ENCODE measurements around the gene SPINK2. TPM values are rescaled to one million over a fixed set of nuclear protein-coding genes. Genes with fewer than 3 reads are reported as not detected.

Gene SPINK2
- total and polyA plus RNA-seq, 2 of the 4 experiments (the other 2 are of a cell fraction), result not detected

DNA sequence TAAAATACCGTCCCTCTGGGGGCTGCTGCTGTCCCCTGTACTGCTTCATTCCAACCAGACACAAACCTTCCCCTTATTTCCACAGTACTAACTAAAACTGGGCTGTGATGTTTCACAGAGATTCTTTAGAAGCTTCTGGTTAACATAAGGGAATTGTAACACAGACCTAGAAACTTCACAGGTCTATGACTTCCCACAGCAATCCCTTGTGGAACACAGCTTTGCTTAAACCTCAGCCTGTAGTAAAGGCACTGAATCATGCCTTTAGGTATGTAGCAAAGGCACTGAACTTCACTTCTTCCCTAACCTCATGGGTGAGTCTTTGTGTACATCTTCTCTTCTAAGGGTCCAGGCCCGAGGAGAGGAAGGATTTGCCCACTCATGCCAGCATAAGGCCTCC lies 49.4 kb downstream of the SPINK2 start:
- no peak overlapping the region for H4K5ac ChIP-seq (ENCODE audit: low read depth, low read length)
- H4K20me1 ChIP-seq (ENCODE audit: insufficient read depth, low read length), result no peaks in the 10 kb centered on the region
- H2BK120ac ChIP-seq (ENCODE audit: low read depth, low read length), result no peak overlapping the region
- DNase-seq (peak; percentile 45), ATAC-seq (ENCODE audit: low read depth) (peak; percentile 56; the same call in 1 of the 2 replicates)
- H3K27me3 ChIP-seq (ENCODE audit: control insufficient read depth, insufficient read depth, low read length), result peaks cover 2% of the 10 kb centered on the region; the same call in 1 of the 2 replicates
- CTCF ChIA-PET, result no interaction called here
- H2BK5ac ChIP-seq (ENCODE audit: low read depth, low read length, poor library complexity, severe bottlenecking), result no peak overlapping the region
- WGBS, 2 experiments (ENCODE audit: extremely low coverage in 2 of 2, insufficient read length in 1 of 2), result no CpG with 5 or more reads among the region's 2 CpGs
- H3K9ac ChIP-seq (ENCODE audit: low read depth, low read length), result no peak overlapping the region
- no peak overlapping the region for H3K4ac ChIP-seq (ENCODE audit: low read depth, low read length)
- no peaks in the 10 kb centered on the region for H3K79me1 ChIP-seq (ENCODE audit: low read depth in 1 of 2, low read length in 2 of 2)
- no peaks in the 10 kb centered on the region for H3K36me3 ChIP-seq (ENCODE audit: control insufficient read depth, insufficient read depth, low read length)
- H3K9me1 ChIP-seq (ENCODE audit: insufficient read depth, low read length), result 0 out of 2 replicates have a peak, but pooled peaks cover 2% of the 10 kb centered on the region
- intact Hi-C loops (cut with micrococcal nuclease), result no loop called here
- peaks cover 2% of the 10 kb centered on the region; the same call in 1 of the 2 replicates for H3K4me1 ChIP-seq (ENCODE audit: control insufficient read depth, insufficient read depth, low read length)
- no peak overlapping the region for H4K91ac ChIP-seq (ENCODE audit: insufficient read depth, low read depth, low read length)
- no TSS peak for BruUV-seq (replicated peaks)
- H2AK5ac ChIP-seq (ENCODE audit: low read depth, low read length), result no peak overlapping the region
- 0 out of 2 replicates have a peak overlapping the region, but pooled peaks have one; percentile 2 for H3K14ac ChIP-seq (replicated peaks; ENCODE audit: low read depth, low read length)
- H3K27ac ChIP-seq (ENCODE audit: insufficient read depth, low read length), result no peak overlapping the region
- H3K56ac ChIP-seq (ENCODE audit: extremely low read depth, insufficient read depth, low read length), result no peak overlapping the region
- no peaks in the 10 kb centered on the region for H3K9me3 ChIP-seq (ENCODE audit: control insufficient read depth, insufficient read depth, low read length)
- in situ Hi-C loops (cut with MboI; ENCODE audit: low sequenced_read_pairs), result loop anchor here (25.0 kb wide), 1 partner anchor 90 kb away; no protein-coding TSS in a partner anchor
- no peak overlapping the region for H3K4me2 ChIP-seq (ENCODE audit: low read depth, low read length)
- H2BK20ac ChIP-seq (ENCODE audit: low read depth, low read length), result no peak overlapping the region
- no peak for TF ChIP-seq MAFK (IDR thresholded peaks at IDR 0.05; ENCODE audit: low read depth, low read length)
- no peak for TF ChIP-seq USF2 (IDR thresholded peaks at IDR 0.05; ENCODE audit: low read depth, low read length)
- no peak for TF ChIP-seq ELK1 (IDR thresholded peaks at IDR 0.05; ENCODE audit: borderline replicate concordance, low read depth, low read length)
- TF ChIP-seq SMC3 (IDR thresholded peaks at IDR 0.05; ENCODE audit: low read depth, low read length), result no peak
- no peak for TF ChIP-seq POLR2A (IDR thresholded peaks at IDR 0.05; ENCODE audit: low read depth, low read length)
- TF ChIP-seq MXI1 (IDR thresholded peaks at IDR 0.05; ENCODE audit: borderline replicate concordance, low read depth, low read length), result no peak
- no peak for TF ChIP-seq FOS (IDR thresholded peaks at IDR 0.05; ENCODE audit: low read depth, low read length)
- no peak for TF ChIP-seq NFE2L2 (IDR thresholded peaks at IDR 0.05; ENCODE audit: low read depth, low read length)
- TF ChIP-seq RAD21 (IDR thresholded peaks at IDR 0.05; ENCODE audit: low read length), result no peak
- TF ChIP-seq, protein P1, sequence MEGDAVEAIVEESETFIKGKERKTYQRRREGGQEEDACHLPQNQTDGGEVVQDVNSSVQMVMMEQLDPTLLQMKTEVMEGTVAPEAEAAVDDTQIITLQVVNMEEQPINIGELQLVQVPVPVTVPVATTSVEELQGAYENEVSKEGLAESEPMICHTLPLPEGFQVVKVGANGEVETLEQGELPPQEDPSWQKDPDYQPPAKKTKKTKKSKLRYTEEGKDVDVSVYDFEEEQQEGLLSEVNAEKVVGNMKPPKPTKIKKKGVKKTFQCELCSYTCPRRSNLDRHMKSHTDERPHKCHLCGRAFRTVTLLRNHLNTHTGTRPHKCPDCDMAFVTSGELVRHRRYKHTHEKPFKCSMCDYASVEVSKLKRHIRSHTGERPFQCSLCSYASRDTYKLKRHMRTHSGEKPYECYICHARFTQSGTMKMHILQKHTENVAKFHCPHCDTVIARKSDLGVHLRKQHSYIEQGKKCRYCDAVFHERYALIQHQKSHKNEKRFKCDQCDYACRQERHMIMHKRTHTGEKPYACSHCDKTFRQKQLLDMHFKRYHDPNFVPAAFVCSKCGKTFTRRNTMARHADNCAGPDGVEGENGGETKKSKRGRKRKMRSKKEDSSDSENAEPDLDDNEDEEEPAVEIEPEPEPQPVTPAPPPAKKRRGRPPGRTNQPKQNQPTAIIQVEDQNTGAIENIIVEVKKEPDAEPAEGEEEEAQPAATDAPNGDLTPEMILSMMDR (conservative IDR thresholded peaks at IDR 0.05; ENCODE audit: low read depth, low read length), result no peak
- TF ChIP-seq MAZ (IDR thresholded peaks at IDR 0.05; ENCODE audit: borderline replicate concordance, low read depth, low read length), result no peak
- 0 out of 2 replicates have a peak overlapping the region, but pooled peaks have one; percentile 56 for H3K23ac ChIP-seq (ENCODE audit: low read depth, low read length)
- H2AK9ac ChIP-seq (replicated peaks; ENCODE audit: low read depth, low read length, poor library complexity), result no peak overlapping the region
- peak overlapping the region; percentile 8 for H2AFZ ChIP-seq (replicated peaks; ENCODE audit: low read length, poor library complexity)
- dilution Hi-C loops (cut with HindIII; ENCODE audit: low sequenced_read_pairs, unreplicated experiment), result no loop called here
- no peak overlapping the region for H3K18ac ChIP-seq (ENCODE audit: low read depth, low read length)
- POLR2A ChIA-PET (ENCODE audit: unreplicated experiment), result no interaction called here
- no peak overlapping the region for H4K8ac ChIP-seq (ENCODE audit: low read depth in 2 of 2, low read length in 2 of 2)
- H2BK15ac ChIP-seq (ENCODE audit: low read depth, low read length), result no peak overlapping the region
- H3K4me3 ChIP-seq (ENCODE audit: insufficient read depth, low read depth, low read length), result no peak overlapping the region
